ENCODE data around the gene PPP1R9B. TPM values are rescaled to one million over a fixed set of nuclear protein-coding genes. Genes with fewer than 3 reads are reported as not detected.

The PPP1R9B gene
- polyA plus RNA-seq, 4 donors: 46.7 to 50.4 (median 49.3) TPM

- DNase-seq (ENCODE audit: low read depth in 4 of 4, low spot score in 3 of 4): no peak
Observed at GRCh38 chr17:50144845-50145531, 5.5 kb downstream of the PPP1R9B start.

- no peak for DNase-seq (ENCODE audit: low read depth in 4 of 4, low spot score in 3 of 4)
Observed at GRCh38 chr17:50144355-50144754, 6.1 kb downstream of the PPP1R9B start.

DNA sequence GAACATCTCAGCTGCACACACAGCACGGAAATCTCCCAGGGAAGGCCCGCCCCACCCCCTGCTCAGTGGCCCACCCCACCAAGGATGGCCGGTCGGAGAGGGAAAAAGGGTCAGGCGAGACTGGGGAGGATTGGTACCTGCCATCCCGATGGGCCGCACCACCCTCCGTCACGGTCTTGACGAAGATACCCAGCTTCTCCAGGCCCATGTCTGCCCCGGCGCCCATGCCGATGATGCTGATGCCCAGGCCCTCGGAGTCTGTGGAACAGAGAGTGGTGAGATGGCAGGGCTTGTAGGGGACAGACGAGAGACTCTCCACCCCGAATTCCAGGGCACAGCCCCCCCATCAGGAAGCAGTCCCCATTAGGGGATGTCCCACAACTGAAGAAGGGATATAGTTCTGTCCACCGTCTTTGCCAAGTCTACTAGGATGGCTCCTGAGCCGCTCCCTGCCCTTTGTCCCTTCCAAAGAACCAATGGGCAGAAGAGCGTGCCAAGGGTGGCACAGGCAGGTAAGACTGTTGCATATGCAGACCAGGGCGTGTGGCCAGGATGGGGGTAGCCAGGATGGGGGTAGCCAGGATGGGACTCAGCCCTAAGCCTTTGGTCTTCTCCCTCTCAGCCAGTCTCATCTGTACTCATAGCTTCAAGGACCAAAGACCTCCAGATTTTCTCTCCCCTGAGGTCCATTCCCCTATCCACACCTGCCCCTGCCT, 6.9 kb downstream of the PPP1R9B start:
- no peak for DNase-seq (ENCODE audit: low read depth in 4 of 4, low spot score in 3 of 4)

DNA sequence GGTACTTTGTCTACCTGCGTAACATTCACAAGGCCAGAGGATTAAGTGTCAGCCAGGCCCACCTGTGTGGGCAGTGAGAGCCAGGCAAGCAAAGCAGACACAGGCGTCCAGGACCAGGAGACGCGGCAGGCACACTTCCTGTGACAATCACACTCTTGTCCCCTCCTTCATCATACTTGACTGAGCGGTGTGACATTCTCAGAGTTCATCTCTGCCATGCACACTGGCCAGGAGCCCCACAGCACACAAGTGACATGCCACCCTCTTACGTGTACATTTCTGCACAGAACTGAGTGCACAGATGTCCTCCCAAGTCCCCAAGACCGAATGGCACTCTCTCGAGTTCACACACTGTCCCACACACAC, 8.7 kb downstream of the PPP1R9B start:
- no peak for DNase-seq (ENCODE audit: low read depth in 4 of 4, low spot score in 3 of 4)

DNA sequence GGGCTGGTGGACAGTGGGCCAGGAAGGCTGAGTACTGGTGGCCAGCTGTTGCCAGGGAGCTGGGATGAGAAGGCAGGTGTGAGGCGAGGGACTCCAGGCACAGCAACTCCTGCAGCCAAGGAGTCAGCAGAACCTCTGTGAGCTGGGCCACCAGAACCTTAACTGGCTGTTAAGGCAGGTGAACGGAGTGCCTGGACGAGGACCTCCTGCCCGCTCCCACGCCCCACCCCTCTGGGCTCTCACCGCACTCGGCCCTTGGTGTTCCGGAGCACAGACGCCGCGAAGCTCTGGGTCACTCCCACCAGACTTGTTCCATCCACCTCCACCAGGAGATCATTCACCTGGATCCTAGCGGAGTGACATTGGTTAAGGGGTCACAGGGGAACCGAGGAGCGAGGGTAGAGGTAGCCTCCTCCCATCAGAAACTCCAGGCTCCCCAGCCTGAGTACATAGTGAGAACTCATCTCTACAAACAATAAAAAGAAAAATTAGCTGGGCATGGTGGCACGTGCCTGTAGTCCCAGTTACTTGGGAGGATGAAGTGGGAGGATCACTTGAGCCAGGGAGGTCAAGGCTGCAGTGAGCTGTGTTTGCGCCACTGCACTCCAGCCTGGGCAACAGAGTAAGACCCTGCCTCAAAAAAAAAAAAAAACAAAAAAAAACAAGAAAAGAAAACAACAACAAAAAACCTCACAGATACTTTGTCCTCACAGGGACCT, 9.3 kb downstream of the PPP1R9B start:
- no peak for DNase-seq (ENCODE audit: low read depth in 4 of 4, low spot score in 3 of 4)

GRCh38 chr17:50139950-50140885, 10.3 kb downstream of the PPP1R9B start:
- DNase-seq (ENCODE audit: low read depth in 4 of 4, low spot score in 3 of 4): no peak

- no peak for DNase-seq (ENCODE audit: low read depth in 4 of 4, low spot score in 3 of 4)
Observed at GRCh38 chr17:50139185-50139783, 11.2 kb downstream of the PPP1R9B start.

DNA sequence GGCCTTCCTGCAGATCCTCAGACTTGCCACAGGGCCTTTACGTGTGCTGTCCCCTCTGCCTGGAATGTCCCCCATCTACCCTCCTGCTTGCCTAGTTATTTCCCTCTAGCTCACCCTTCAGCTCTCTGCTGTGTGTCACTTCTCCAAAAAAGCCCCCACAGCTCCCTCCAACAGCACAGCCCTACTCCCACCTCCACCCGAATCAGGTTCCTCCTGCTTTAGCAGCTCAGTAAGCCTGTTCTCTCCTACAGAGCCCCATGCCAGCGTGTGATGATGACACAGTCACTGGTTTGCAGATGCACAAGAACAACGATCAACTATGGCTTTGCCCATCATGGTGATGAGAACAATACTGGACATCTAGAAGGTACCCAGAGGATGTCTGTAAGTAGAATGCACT, 13.4 kb downstream of the PPP1R9B start:
- no peak for DNase-seq (ENCODE audit: low read depth in 4 of 4, low spot score in 3 of 4)

DNA sequence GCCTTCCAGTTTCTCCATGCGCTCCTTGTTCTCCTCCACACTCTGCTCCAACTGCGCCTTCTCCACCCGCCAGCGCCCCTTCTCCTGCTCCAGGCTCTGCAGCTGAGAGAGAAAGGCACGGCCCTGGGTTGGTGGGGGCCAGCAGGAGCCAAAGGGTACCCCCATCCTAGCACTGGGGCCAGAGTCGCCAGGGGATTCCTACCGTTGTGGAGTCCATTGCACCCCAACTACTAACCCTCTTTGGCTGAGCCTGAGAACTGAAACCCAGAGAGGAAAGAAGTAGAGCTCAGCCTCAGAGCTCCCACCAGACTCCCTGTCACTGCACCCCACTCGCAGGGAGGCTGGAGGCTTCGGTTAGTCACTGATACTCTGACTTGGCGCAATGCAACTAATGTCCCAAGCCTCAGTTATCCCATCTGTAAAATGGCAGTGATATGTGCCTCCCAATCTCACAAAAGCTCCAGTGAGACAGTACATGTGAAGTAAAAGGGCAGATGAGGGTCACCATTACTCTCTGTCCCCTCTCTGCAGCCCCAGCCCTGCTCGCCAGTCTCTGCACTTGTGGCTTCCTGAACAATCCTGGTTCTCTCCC, 14.3 kb downstream of the PPP1R9B start:
- no peak for DNase-seq (ENCODE audit: low read depth in 4 of 4, low spot score in 3 of 4)

DNA sequence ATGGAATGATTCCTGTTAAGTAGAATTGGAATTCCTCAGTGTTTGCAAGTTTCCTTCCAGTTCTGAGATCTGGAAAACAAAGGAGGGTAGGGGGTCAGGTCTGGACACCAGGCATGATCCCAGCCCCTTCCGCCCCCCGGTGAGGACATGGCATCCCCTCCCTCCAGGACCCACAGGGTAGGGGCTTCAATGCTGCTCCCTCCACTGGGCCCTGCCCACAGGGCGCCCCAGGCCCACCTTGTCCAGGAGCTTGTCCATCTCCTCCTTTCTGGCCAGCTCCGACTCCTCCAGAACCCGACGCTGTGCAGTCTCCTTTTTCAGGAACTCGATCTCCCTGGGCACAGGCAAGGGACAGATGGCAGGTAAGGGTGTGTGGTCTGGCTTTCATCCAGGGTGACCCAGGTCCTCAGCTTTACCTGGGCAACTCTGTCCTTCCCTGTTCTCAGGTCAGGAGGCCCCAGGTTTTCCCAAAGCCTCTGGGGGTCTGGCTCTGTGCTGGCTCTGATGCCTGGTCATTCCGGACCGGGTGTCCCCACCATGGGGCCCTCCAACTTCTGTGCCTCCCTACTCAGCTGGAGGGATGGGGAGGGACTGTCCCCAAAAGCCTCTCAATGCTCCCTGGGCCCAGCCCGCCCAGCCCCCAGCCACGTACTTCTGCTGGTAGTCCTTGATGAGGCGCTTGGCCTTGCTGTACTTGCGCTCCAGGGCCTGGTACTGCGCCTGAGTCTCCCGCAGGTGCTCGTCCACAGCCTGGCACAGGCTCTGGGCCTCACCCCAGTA, 15.0 kb downstream of the PPP1R9B start:
- no peak for DNase-seq (ENCODE audit: low read depth in 4 of 4, low spot score in 3 of 4)

GRCh38 chr17:50134206-50135110, 16.0 kb downstream of the PPP1R9B start:
- DNase-seq (ENCODE audit: low read depth in 4 of 4, low spot score in 3 of 4): no peak

- DNase-seq (ENCODE audit: low read depth in 4 of 4, low spot score in 3 of 4): no peak
Observed at GRCh38 chr17:50133769-50134099, 16.7 kb downstream of the PPP1R9B start.

GRCh38 chr17:50133028-50133768, 17.3 kb downstream of the PPP1R9B start:
- DNase-seq (ENCODE audit: low read depth in 4 of 4, low spot score in 3 of 4): no peak

DNA sequence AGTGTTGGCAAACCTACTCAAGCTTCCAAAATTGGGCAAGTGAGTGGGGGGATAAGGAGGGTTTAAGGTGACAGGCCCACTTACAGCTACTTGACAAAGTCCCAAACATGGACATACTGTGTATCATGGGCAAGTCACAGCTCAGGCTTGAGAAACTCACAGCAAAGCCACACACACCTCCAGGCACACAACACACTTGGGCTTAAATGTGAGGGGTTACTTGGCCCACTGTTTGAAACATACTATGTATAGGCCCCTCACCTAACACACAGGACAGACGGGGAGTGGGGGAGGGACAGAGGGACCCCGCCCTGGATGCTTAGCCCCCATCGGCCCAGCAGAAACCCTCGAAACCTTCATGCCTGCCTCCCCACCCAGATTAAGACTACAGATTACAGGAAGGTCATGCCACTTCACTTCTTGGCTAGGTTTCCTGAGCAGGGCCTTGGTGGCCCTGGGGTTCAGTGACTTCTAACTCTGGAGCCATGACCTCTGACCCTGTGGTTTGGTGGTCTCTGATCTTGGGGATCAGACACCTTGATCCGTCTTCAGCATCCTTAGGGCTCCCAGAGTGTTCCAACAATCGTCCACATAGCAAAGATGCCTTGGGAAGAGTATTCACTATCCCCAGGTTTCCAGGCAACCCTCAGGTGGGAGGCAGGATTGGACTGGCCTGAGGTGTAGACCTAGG, 18.2 kb downstream of the PPP1R9B start:
- no peak for DNase-seq (ENCODE audit: low read depth in 4 of 4, low spot score in 3 of 4)

- no peak for DNase-seq (ENCODE audit: low read depth in 4 of 4, low spot score in 3 of 4)
Observed at GRCh38 chr17:50130559-50131305, 19.7 kb downstream of the PPP1R9B start.
